GM18867 (cell line): ENCODE results near the gene MC2R.

Source experiments
- ATAC-seq: cut with Tn5 transposase; IDR thresholded peaks from one replicate; pipeline ENCODE4 v1.9.1; 2021; ENCODE audit warnings: mild to moderate bottlenecking, moderate library complexity; ENCODE audit not compliant: unreplicated experiment

Gene MC2R

GRCh38 chr18:13915391-13915790, at the start of gene MC2R:
Gene MC2R, minus strand, starts transcription at chr18:13915536. Its CDS starts 30,018 bp downstream, at chr18:13885518.
- no peak for ATAC-seq

- no peak for ATAC-seq
These were observed 30.5 kb upstream of the MC2R start for GRCh38 chr18:13945811-13946210.

GRCh38 chr18:13943338-13943737, 28.0 kb upstream of the MC2R start:
- no peak for ATAC-seq

- no peak for ATAC-seq
These were observed 25.0 kb upstream of the MC2R start for GRCh38 chr18:13940326-13940725.

- ATAC-seq = peak; percentile 43
These were observed 19.3 kb upstream of the MC2R start for GRCh38 chr18:13934676-13935075.

GRCh38 chr18:13934058-13934457, 18.7 kb upstream of the MC2R start:
- ATAC-seq = no peak

GRCh38 chr18:13932285-13933025, 17.1 kb upstream of the MC2R start:
- no peak for ATAC-seq

- ATAC-seq = no peak
These were observed 15.6 kb upstream of the MC2R start for GRCh38 chr18:13930964-13931363.

GRCh38 chr18:13923221-13923620, 7.9 kb upstream of the MC2R start:
- no peak for ATAC-seq

GRCh38 chr18:13918898-13919297, 3.6 kb upstream of the MC2R start:
- ATAC-seq = no peak

- ATAC-seq = no peak
These were observed 2.1 kb upstream of the MC2R start for GRCh38 chr18:13917401-13917800.

GRCh38 chr18:13916559-13916958, 1.2 kb upstream of the MC2R start:
- ATAC-seq = no peak

- ATAC-seq = no peak
These were observed 677 bp upstream of the MC2R start for GRCh38 chr18:13915995-13916431.

- ATAC-seq = no peak
These were observed 580 bp downstream of the MC2R start for GRCh38 chr18:13914756-13915155.

- no peak for ATAC-seq
These were observed 1.2 kb downstream of the MC2R start for GRCh38 chr18:13914170-13914569.

- no peak for ATAC-seq
These were observed 2.1 kb downstream of the MC2R start for GRCh38 chr18:13913205-13913604.

- ATAC-seq = no peak
These were observed 2.7 kb downstream of the MC2R start for GRCh38 chr18:13912601-13913000.

- no peak for ATAC-seq
These were observed 4.3 kb downstream of the MC2R start for GRCh38 chr18:13910986-13911385.

- ATAC-seq = no peak
These were observed 4.8 kb downstream of the MC2R start for GRCh38 chr18:13910501-13910900.

GRCh38 chr18:13909141-13909940, 6.0 kb downstream of the MC2R start:
- no peak for ATAC-seq

- no peak for ATAC-seq
These were observed 14.7 kb downstream of the MC2R start for GRCh38 chr18:13900633-13901032.

- no peak for ATAC-seq
These were observed 19.8 kb downstream of the MC2R start for GRCh38 chr18:13895505-13896033.
